WTC11 (cell line): ENCODE results near the gene FCRL5. TPM values are rescaled to one million over a fixed set of nuclear protein-coding genes. Genes with fewer than 3 reads are reported as not detected.

Experiments used
- ATAC-seq: fragments of 200-7000 bp; cut with Tn5 transposase; 2 replicates; pipeline ENCODE4 v1.10.0; 2021; ENCODE audit warnings: mild to moderate bottlenecking, moderate library complexity
- CTCF ChIA-PET: fragments of 300-600 bp; sonication (Branson Sonifier 250); formaldehyde crosslinking; loops from one replicate; lab custom pipeline; 2021; ENCODE audit warnings: antibody characterized with exemption; lab: Charles Lee
- POLR2A ChIA-PET: fragments of 350-600 bp; sonication (Branson Sonifier 250); formaldehyde crosslinking; loops from one replicate; lab custom pipeline; 2021; ENCODE audit warnings: antibody characterized with exemption; lab: Charles Lee
- DNase-seq: peaks from one replicate; pipeline ENCODE4 v3.0.0; 2021; ENCODE audit warnings: low spot score
- H3K27ac Mint-ChIP-seq: 2 replicates; pipeline ENCODE4 v1.8.0; 2021; ENCODE audit warnings: mixed read lengths
- H3K27me3 Mint-ChIP-seq: 2 replicates; pipeline ENCODE4 v1.8.0; 2021; ENCODE audit warnings: low read depth, mild to moderate bottlenecking, moderate library complexity, mixed read lengths
- H3K36me3 Mint-ChIP-seq: 2 replicates; pipeline ENCODE4 v1.8.0; 2021; ENCODE audit warnings: mixed read lengths
- H3K4me1 Mint-ChIP-seq: 2 replicates; pipeline ENCODE4 v1.8.0; 2022; ENCODE audit warnings: mixed read lengths
- H3K4me3 Mint-ChIP-seq: 2 replicates; pipeline ENCODE4 v1.8.0; 2021; ENCODE audit warnings: mild to moderate bottlenecking, moderate library complexity, mixed read lengths
- H3K9me3 Mint-ChIP-seq: 2 replicates; pipeline ENCODE4 v1.8.0; 2021; ENCODE audit warnings: mixed read lengths
- AFF4 ChIP-seq: sonication (generic); formaldehyde crosslinking; IDR thresholded peaks from 2 replicates; pipeline ENCODE4 v1.8.1; 2023; ENCODE audit warnings: mild to moderate bottlenecking, missing genetic modification reagents, borderline replicate concordance
- E2F1 ChIP-seq: sonication (generic); formaldehyde crosslinking; IDR thresholded peaks from 2 replicates; pipeline ENCODE4 v1.8.0; 2022; ENCODE audit warnings: mild to moderate bottlenecking, missing genetic modification reagents
- EMX1 ChIP-seq: fragments of 250-450 bp; sonication (Bioruptor Pico); IDR thresholded peaks from 2 replicates; pipeline ENCODE4 v1.8.0; 2021; ENCODE audit warnings: mild to moderate bottlenecking
- ESRRA ChIP-seq: sonication (generic); formaldehyde crosslinking; IDR thresholded peaks from 2 replicates; pipeline ENCODE4 v1.8.1; 2022; ENCODE audit warnings: mild to moderate bottlenecking, missing genetic modification reagents, borderline replicate concordance
- FOXP1 ChIP-seq: sonication (generic); formaldehyde crosslinking; IDR thresholded peaks from 2 replicates; pipeline ENCODE4 v1.8.0; 2022; ENCODE audit warnings: missing genetic modification reagents, mild to moderate bottlenecking, moderate library complexity, borderline replicate concordance
- JAZF1 ChIP-seq: fragments of 250-450 bp; sonication (Bioruptor Pico); IDR thresholded peaks from 2 replicates; pipeline ENCODE4 v1.9.0; 2021; ENCODE audit warnings: moderate library complexity, mild to moderate bottlenecking, inconsistent platforms
- KAT7 ChIP-seq: sonication (generic); formaldehyde crosslinking; IDR thresholded peaks from 2 replicates; pipeline ENCODE4 v1.8.1; 2023; ENCODE audit warnings: missing genetic modification reagents, mild to moderate bottlenecking, borderline replicate concordance
- MYBL2 ChIP-seq: sonication (generic); formaldehyde crosslinking; IDR thresholded peaks from 2 replicates; pipeline ENCODE4 v1.8.1; 2023; ENCODE audit warnings: mild to moderate bottlenecking, moderate library complexity, missing genetic modification reagents
- PRRX2 ChIP-seq: fragments of 250-450 bp; sonication (Bioruptor Pico); IDR thresholded peaks from 2 replicates; pipeline ENCODE4 v1.8.0; 2021; ENCODE audit warnings: mild to moderate bottlenecking
- RELA ChIP-seq: sonication (generic); formaldehyde crosslinking; IDR thresholded peaks from 2 replicates; pipeline ENCODE4 v1.8.1; 2022; ENCODE audit warnings: missing genetic modification reagents, mild to moderate bottlenecking, borderline replicate concordance
- RORB ChIP-seq: fragments of 250-450 bp; sonication (Bioruptor Pico); IDR thresholded peaks from 2 replicates; pipeline ENCODE4 v1.9.0; 2021; ENCODE audit warnings: mild to moderate bottlenecking
- SOX15 ChIP-seq: fragments of 250-450 bp; sonication (Bioruptor Pico); IDR thresholded peaks from 2 replicates; pipeline ENCODE4 v1.9.0; 2021; ENCODE audit warnings: mild to moderate bottlenecking
- TCF7 ChIP-seq: sonication (generic); formaldehyde crosslinking; IDR thresholded peaks from 2 replicates; pipeline ENCODE4 v1.8.0; 2022; ENCODE audit warnings: mild to moderate bottlenecking, low read depth, missing genetic modification reagents, moderate library complexity
- ZNF317 ChIP-seq: sonication (generic); formaldehyde crosslinking; IDR thresholded peaks from 2 replicates; pipeline ENCODE4 v1.8.1; 2023; ENCODE audit warnings: low read depth, mild to moderate bottlenecking, moderate library complexity, missing genetic modification reagents, borderline replicate concordance
- ZNF416 ChIP-seq: fragments of 250-450 bp; sonication (Bioruptor Pico); IDR thresholded peaks from 2 replicates; pipeline ENCODE4 v1.9.0; 2021; ENCODE audit warnings: mild to moderate bottlenecking, inconsistent platforms
- ZNF425 ChIP-seq: fragments of 250-450 bp; sonication (Bioruptor Pico); conservative IDR thresholded peaks from 2 replicates; pipeline ENCODE4 v1.9.0; 2021; ENCODE audit warnings: mild to moderate bottlenecking
- total RNA-seq: library from RNA; stranded (reverse); gene quantifications from 3 replicates; pipeline ENCODE4 v1.2.3, GENCODE V29; 2021
- TF ChIP-seq, protein P1 (sequence below): sonication (generic); formaldehyde crosslinking; IDR thresholded peaks from 2 replicates; pipeline ENCODE4 v1.8.1; 2023; ENCODE audit warnings: mild to moderate bottlenecking, missing genetic modification reagents
- TF ChIP-seq, protein P2 (sequence below): sonication (generic); formaldehyde crosslinking; IDR thresholded peaks from 2 replicates; pipeline ENCODE4 v1.8.0; 2022; ENCODE audit warnings: mild to moderate bottlenecking, missing genetic modification reagents

Gene FCRL5
- total RNA-seq, 1 experiment from 2014 or later, result 0.70 TPM

- H3K9me3 Mint-ChIP-seq, result no peaks in the 10 kb centered on the region
- no peak for DNase-seq
- ChIA-PET POLR2A (no interaction called here), CTCF (interaction anchor here (3.2 kb wide), 1 partner anchor 12 kb away, joined by 8 read pairs; no protein-coding TSS in a partner anchor)
- TF ChIP-seq ZNF416 (no peak), SOX15 (CRISPR knock-in tag) (no peak), RORB (CRISPR knock-in tag) (no peak), AFF4 (no peak), ESRRA (CRISPR knock-in tag) (no peak), KAT7 (CRISPR knock-in tag) (no peak), ZNF317 (CRISPR knock-in tag) (no peak), PRRX2 (no peak), RELA (CRISPR knock-in tag) (no peak)
- TF ChIP-seq, protein P1, sequence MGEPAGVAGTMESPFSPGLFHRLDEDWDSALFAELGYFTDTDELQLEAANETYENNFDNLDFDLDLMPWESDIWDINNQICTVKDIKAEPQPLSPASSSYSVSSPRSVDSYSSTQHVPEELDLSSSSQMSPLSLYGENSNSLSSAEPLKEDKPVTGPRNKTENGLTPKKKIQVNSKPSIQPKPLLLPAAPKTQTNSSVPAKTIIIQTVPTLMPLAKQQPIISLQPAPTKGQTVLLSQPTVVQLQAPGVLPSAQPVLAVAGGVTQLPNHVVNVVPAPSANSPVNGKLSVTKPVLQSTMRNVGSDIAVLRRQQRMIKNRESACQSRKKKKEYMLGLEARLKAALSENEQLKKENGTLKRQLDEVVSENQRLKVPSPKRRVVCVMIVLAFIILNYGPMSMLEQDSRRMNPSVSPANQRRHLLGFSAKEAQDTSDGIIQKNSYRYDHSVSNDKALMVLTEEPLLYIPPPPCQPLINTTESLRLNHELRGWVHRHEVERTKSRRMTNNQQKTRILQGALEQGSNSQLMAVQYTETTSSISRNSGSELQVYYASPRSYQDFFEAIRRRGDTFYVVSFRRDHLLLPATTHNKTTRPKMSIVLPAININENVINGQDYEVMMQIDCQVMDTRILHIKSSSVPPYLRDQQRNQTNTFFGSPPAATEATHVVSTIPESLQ (CRISPR knock-in tag), result no peak
- TF ChIP-seq, protein P2, sequence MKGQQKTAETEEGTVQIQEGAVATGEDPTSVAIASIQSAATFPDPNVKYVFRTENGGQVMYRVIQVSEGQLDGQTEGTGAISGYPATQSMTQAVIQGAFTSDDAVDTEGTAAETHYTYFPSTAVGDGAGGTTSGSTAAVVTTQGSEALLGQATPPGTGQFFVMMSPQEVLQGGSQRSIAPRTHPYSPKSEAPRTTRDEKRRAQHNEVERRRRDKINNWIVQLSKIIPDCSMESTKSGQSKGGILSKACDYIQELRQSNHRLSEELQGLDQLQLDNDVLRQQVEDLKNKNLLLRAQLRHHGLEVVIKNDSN (CRISPR knock-in tag), result no peak
- H3K4me3 Mint-ChIP-seq, result no peak overlapping the region
- no peak for ATAC-seq
- no peak overlapping the region for H3K27ac Mint-ChIP-seq
- H3K36me3 Mint-ChIP-seq, result no peaks in the 10 kb centered on the region
- no peaks in the 10 kb centered on the region; the same call in 1 of the 2 replicates for H3K27me3 Mint-ChIP-seq
- H3K4me1 Mint-ChIP-seq, result no peaks in the 10 kb centered on the region
Observed at GRCh38 chr1:157517016-157517415, 35.3 kb downstream of the FCRL5 start.

DNA sequence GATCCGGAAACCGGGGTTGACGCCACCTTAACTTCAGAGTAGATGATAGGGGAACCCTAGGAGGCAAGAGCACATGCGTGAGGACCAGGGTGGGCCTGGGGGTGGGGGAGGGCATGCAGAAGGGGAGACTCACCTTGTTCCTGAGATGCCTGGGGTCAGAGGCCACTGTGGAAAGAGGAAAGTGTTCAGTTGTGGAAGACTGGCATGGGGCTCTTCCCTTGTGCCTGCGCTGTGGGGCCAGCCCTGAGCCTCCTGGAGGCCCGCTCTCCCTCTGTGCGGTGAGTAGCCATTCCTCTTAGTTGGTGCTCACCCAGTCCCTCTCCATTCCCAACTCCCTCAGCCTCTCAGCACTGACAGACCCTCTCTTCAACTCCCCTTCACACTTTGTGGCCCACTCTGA is 36.6 kb downstream of the FCRL5 start:
- ChIA-PET CTCF (interaction anchor here (3.2 kb wide), 1 partner anchor 10 kb away, joined by 8 read pairs; no protein-coding TSS in a partner anchor), POLR2A (no interaction called here)
- TF ChIP-seq ZNF425, result no peak
- TF ChIP-seq JAZF1, result no peak
- TF ChIP-seq E2F1, result no peak
- no peak for TF ChIP-seq TCF7 (CRISPR knock-in tag)
- no peak for TF ChIP-seq MYBL2 (CRISPR knock-in tag)
- no peak for TF ChIP-seq EMX1
- no peak for TF ChIP-seq FOXP1
- H3K27ac Mint-ChIP-seq, result no peak overlapping the region
- H3K36me3 Mint-ChIP-seq, result no peaks in the 10 kb centered on the region
- no peak overlapping the region for H3K4me3 Mint-ChIP-seq
- ATAC-seq (no peak), DNase-seq (no peak)
- H3K9me3 Mint-ChIP-seq, result no peaks in the 10 kb centered on the region
- H3K4me1 Mint-ChIP-seq, result peaks cover 7% of the 10 kb centered on the region
- H3K27me3 Mint-ChIP-seq, result no peaks in the 10 kb centered on the region; the same call in 1 of the 2 replicates
